ENCODE results near the gene AZGP1. TPM values are rescaled to one million over a fixed set of nuclear protein-coding genes. Genes with fewer than 3 reads are reported as not detected.

Gene AZGP1
- total and polyA plus RNA-seq, 2 of the 13 experiments (the other 11 are each of a cell fraction or from before 2014, with no cell fraction given), result 93.8 to 229 TPM

- TF ChIP-seq UBTF (CRISPR knock-in tag; IDR thresholded peaks at IDR 0.05) (peak; percentile 98), CAMTA2 (CRISPR knock-in tag; IDR thresholded peaks at IDR 0.05; ENCODE audit: borderline replicate concordance) (peak; percentile 93; the same call in 1 of the 2 replicates), GATAD2A (CRISPR knock-in tag; IDR thresholded peaks at IDR 0.05) (peak; percentile 26; the same call in 1 of the 2 replicates), ZNF24 (IDR thresholded peaks at IDR 0.05) (no peak), HNRNPUL1 (IDR thresholded peaks at IDR 0.05; ENCODE audit: low read depth, low read length) (no peak), ATM (IDR thresholded peaks at IDR 0.05; ENCODE audit: borderline replicate concordance) (no peak), KIAA2018 (CRISPR knock-in tag; IDR thresholded peaks at IDR 0.05; ENCODE audit: borderline replicate concordance) (no peak), MTERF4 (CRISPR knock-in tag; IDR thresholded peaks at IDR 0.05) (peak; percentile 26), ARID5B (CRISPR knock-in tag; IDR thresholded peaks at IDR 0.05) (no peak; the same call in 1 of the 2 replicates), ZBTB34 (CRISPR knock-in tag; IDR thresholded peaks at IDR 0.05) (no peak)
Observed at GRCh38 chr7:99918959-99919813, 56.6 kb downstream of the AZGP1 start, which contains the start of gene TRIM4 (continued).

Measured in HepG2 (cell line).